IMR-90 (cell line): ENCODE data around the gene SAT1. TPM values are rescaled to one million over a fixed set of nuclear protein-coding genes. Genes with fewer than 3 reads are reported as not detected.

ENCODE experiments used
- ATAC-seq: fragments of 200-7000 bp; cut with Tn5 transposase; 2 replicates; pipeline ENCODE4 v1.9.1; 2020; ENCODE audit warnings: low read depth, mild to moderate bottlenecking, moderate library complexity
- BruUV-seq: library from RNA; stranded (reverse); fragments of 400-500 nt; replicated peaks from 2 replicates; lab custom pipeline; 2021; lab: Mats Ljungman, UMichigan
- CTCF ChIA-PET: fragments of 300-600 bp; formaldehyde crosslinking; extraction: SDS; loops from one replicate; lab custom pipeline; 2021; ENCODE audit warnings: antibody characterized with exemption; lab: Yijun Ruan, JAX
- POLR2A ChIA-PET: fragments of 300-600 bp; sonication (Branson Sonifier 250); formaldehyde crosslinking; loops from one replicate; lab custom pipeline; 2022; ENCODE audit warnings: antibody characterized with exemption; ENCODE audit not compliant: unreplicated experiment; lab: Charles Lee
- DNase-seq: peaks from one replicate; pipeline ENCODE4 v3.0.0; 2013
- H2AFZ ChIP-seq: replicated peaks from 2 replicates; pipeline ENCODE3; 2013; ENCODE audit warnings: low read length, mild to moderate bottlenecking; ENCODE audit not compliant: poor library complexity
- H2AK5ac ChIP-seq: 2 replicates; pipeline ENCODE4 v1.6.1; 2013; ENCODE audit warnings: low read depth, low read length, inconsistent platforms
- H2AK9ac ChIP-seq: replicated peaks from 2 replicates; pipeline ENCODE3; 2013; ENCODE audit warnings: mild to moderate bottlenecking, low read depth, low read length, moderate library complexity; ENCODE audit not compliant: poor library complexity
- H2BK120ac ChIP-seq: 2 replicates; pipeline ENCODE4 v1.6.1; 2013; ENCODE audit warnings: low read depth, low read length, inconsistent platforms
- H2BK15ac ChIP-seq: 3 replicates; pipeline ENCODE4 v1.6.1; 2013; ENCODE audit warnings: low read depth, low read length, inconsistent platforms
- H2BK20ac ChIP-seq: 2 replicates; pipeline ENCODE4 v1.6.1; 2013; ENCODE audit warnings: low read depth, mild to moderate bottlenecking, inconsistent platforms, low read length, moderate library complexity
- H2BK5ac ChIP-seq: 2 replicates; pipeline ENCODE4 v1.6.1; 2013; ENCODE audit warnings: mild to moderate bottlenecking, low read depth, low read length, inconsistent platforms; ENCODE audit not compliant: poor library complexity, severe bottlenecking
- H3K14ac ChIP-seq: replicated peaks from 2 replicates; pipeline ENCODE4 v1.6.1; 2013; ENCODE audit warnings: low read depth, low read length, inconsistent platforms
- H3K18ac ChIP-seq: 2 replicates; pipeline ENCODE4 v1.6.1; 2013; ENCODE audit warnings: low read depth, low read length, control low read depth
- H3K23ac ChIP-seq: 2 replicates; pipeline ENCODE4 v1.6.1; 2013; ENCODE audit warnings: low read depth, low read length, inconsistent platforms
- H3K27ac ChIP-seq: 2 replicates; pipeline ENCODE4 v1.5.1; 2013; ENCODE audit warnings: mild to moderate bottlenecking, control low read depth, low read length; ENCODE audit not compliant: insufficient read depth
- H3K27me3 ChIP-seq: 2 replicates; pipeline ENCODE4 v1.6.1; 2013; ENCODE audit warnings: low read length; ENCODE audit not compliant: control insufficient read depth, insufficient read depth
- H3K36me3 ChIP-seq: 2 replicates; pipeline ENCODE4 v1.6.1; 2013; ENCODE audit warnings: low read length, mixed read lengths; ENCODE audit not compliant: control insufficient read depth, insufficient read depth
- H3K4ac ChIP-seq: 2 replicates; pipeline ENCODE4 v1.6.1; 2013; ENCODE audit warnings: low read depth, low read length, inconsistent platforms
- H3K4me1 ChIP-seq: 2 replicates; pipeline ENCODE4 v1.6.1; 2013; ENCODE audit warnings: low read length, mixed read lengths; ENCODE audit not compliant: control insufficient read depth, insufficient read depth
- H3K4me2 ChIP-seq: 2 replicates; pipeline ENCODE4 v1.6.1; 2013; ENCODE audit warnings: low read depth, mild to moderate bottlenecking, control low read depth, low read length, moderate library complexity
- H3K4me3 ChIP-seq: 2 replicates; pipeline ENCODE4 v1.5.1; 2013; ENCODE audit warnings: low read depth, mild to moderate bottlenecking, control low read depth, low read length, moderate library complexity; ENCODE audit not compliant: insufficient read depth
- H3K56ac ChIP-seq: 2 replicates; pipeline ENCODE4 v1.6.1; 2013; ENCODE audit warnings: low read length, inconsistent platforms; ENCODE audit not compliant: insufficient read depth; ENCODE audit errors: extremely low read depth
- H3K79me1 ChIP-seq, 2 experiments: 2 replicates each; pipeline ENCODE4 v1.6.1; 2013; ENCODE audit warnings: low read length in 2 of 2, inconsistent platforms in 1 of 2, low read depth in 1 of 2
- H3K9ac ChIP-seq: 2 replicates; pipeline ENCODE4 v1.6.1; 2013; ENCODE audit warnings: low read depth, low read length, control low read depth
- H3K9me1 ChIP-seq: 2 replicates; pipeline ENCODE4 v1.6.1; 2013; ENCODE audit warnings: low read length, inconsistent platforms; ENCODE audit not compliant: insufficient read depth
- H3K9me3 ChIP-seq: 2 replicates; pipeline ENCODE4 v1.6.1; 2013; ENCODE audit warnings: low read length; ENCODE audit not compliant: control insufficient read depth, insufficient read depth
- H4K20me1 ChIP-seq: 2 replicates; pipeline ENCODE4 v1.6.1; 2013; ENCODE audit warnings: low read length, inconsistent platforms; ENCODE audit not compliant: insufficient read depth
- H4K5ac ChIP-seq: 2 replicates; pipeline ENCODE4 v1.6.1; 2013; ENCODE audit warnings: mild to moderate bottlenecking, low read depth, low read length, control low read depth
- H4K8ac ChIP-seq, 2 experiments: 2 replicates each; pipeline ENCODE4 v1.6.1; 2013; ENCODE audit warnings: low read depth in 2 of 2, low read length in 2 of 2, control low read depth in 1 of 2, inconsistent platforms in 1 of 2
- H4K91ac ChIP-seq: 2 replicates; pipeline ENCODE4 v1.6.1; 2013; ENCODE audit warnings: low read depth, low read length, inconsistent platforms; ENCODE audit not compliant: insufficient read depth
- BHLHE40 ChIP-seq: fragments of 150-350 bp; IDR thresholded peaks from 2 replicates; pipeline ENCODE4 v1.6.1; 2016; ENCODE audit warnings: mild to moderate bottlenecking, low read depth, low read length
- WGBS, 2 experiments: methylation state at CpG; one replicate each; pipeline versions ENCODE4 v1.1.5 to v1.1.7; 2013; ENCODE audit warnings: missing lambda C conversion rate in 2 of 2; ENCODE audit not compliant: insufficient read length in 1 of 2; ENCODE audit errors: extremely low coverage in 2 of 2; 5-methylcytosine and 5-hydroxymethylcytosine counted together
- dilution Hi-C: fragments of 300-500 bp; cut with HindIII; formaldehyde crosslinking; loops from one replicate; pipeline ENCODE4 v1.14.3; 2018; ENCODE audit warnings: low sequenced_read_pairs; ENCODE audit not compliant: unreplicated experiment
- in situ Hi-C: fragments of 300-500 bp; cut with MboI; formaldehyde crosslinking; loops from 3 replicates; pipeline ENCODE4 v1.14.3; 2019; ENCODE audit warnings: low sequenced_read_pairs, inconsistent platforms, mixed read lengths
- intact Hi-C: fragments of 100-400 bp; cut with micrococcal nuclease; formaldehyde crosslinking; loops from 2 replicates; pipeline ENCODE4 v1.10.0; 2022
- polyA plus RNA-seq, 3 experiments: library from polyadenylated mRNA; depleted of rRNA; stranded (reverse); fragments of >200 nt; gene quantifications; 2 replicates each; pipeline ENCODE4 v1.2.3, GENCODE V29; 2012; ENCODE audit warnings: low replicate concordance in 1 of 3
- total RNA-seq: library from RNA; depleted of rRNA; stranded (reverse); fragments of >200 nt; gene quantifications from 2 replicates; pipeline ENCODE4 v1.2.3, GENCODE V29; 2012

SAT1 gene
- total and polyA plus RNA-seq, 2 of the 4 experiments (the other 2 are of a cell fraction) = 55.9 to 92.8 TPM

DNA sequence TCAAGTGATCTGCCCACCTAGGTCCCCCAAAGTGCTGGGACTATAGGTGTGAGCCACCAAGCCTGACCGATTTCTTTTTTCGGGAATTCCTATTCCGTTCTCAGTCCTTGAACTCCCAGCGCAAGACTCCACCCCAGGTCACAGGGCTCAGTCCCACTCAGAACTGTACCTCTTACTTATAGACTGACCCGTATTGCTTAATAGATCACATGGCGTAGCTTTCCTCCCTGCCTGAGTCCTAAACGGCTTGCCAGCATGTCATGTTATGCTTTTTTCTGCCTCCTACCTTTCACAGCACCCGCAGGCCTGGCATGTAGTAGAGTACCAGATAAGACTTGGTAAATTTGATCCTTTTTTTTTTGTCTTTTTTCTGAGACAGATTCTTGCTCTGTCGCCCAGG lies 22.4 kb downstream of the SAT1 start:
- no peak overlapping the region for H4K8ac ChIP-seq
- H3K14ac ChIP-seq = no peak overlapping the region
- peaks cover 7% of the 10 kb centered on the region for H3K4me1 ChIP-seq
- H3K18ac ChIP-seq = no peak overlapping the region
- H2BK20ac ChIP-seq = no peak overlapping the region
- no peak overlapping the region for H2BK5ac ChIP-seq
- no TSS peak for BruUV-seq
- H3K4ac ChIP-seq = no peak overlapping the region
- H3K36me3 ChIP-seq = no peaks in the 10 kb centered on the region
- WGBS, 2 experiments = 100% methylated on average over 4 of the region's 9 CpGs; no CpG with 5 or more reads in 1 of the 2 experiments
- no peak overlapping the region for H3K27ac ChIP-seq
- dilution Hi-C loops = no loop called here
- H3K9me3 ChIP-seq = no peaks in the 10 kb centered on the region
- no peak for ATAC-seq
- no peak overlapping the region for H3K9ac ChIP-seq
- no peak overlapping the region for H3K4me3 ChIP-seq
- no peak overlapping the region for H4K5ac ChIP-seq
- H3K4me2 ChIP-seq = no peak overlapping the region
- no peaks in the 10 kb centered on the region for H3K79me1 ChIP-seq
- H3K9me1 ChIP-seq = no peaks in the 10 kb centered on the region
- no peak overlapping the region for H2BK15ac ChIP-seq
- H2AK5ac ChIP-seq = no peak overlapping the region
- H3K23ac ChIP-seq = no peak overlapping the region
- no peak overlapping the region for H2AK9ac ChIP-seq
- ChIA-PET POLR2A (no interaction called here), CTCF (no interaction called here)
- H3K27me3 ChIP-seq = no peaks in the 10 kb centered on the region
- H2AFZ ChIP-seq = no peak overlapping the region
- no peak for DNase-seq
- no peak for TF ChIP-seq BHLHE40
- intact Hi-C loops = no loop called here
- in situ Hi-C loops = no loop called here
- H4K20me1 ChIP-seq = no peaks in the 10 kb centered on the region
- no peak overlapping the region for H2BK120ac ChIP-seq
- no peak overlapping the region for H3K56ac ChIP-seq
- no peak overlapping the region for H4K91ac ChIP-seq
